Activated CD8-positive, alpha-beta memory T cell treated with anti-CD3 and anti-CD28 coated beads, Interleukin-2, amount 10 ng/mL, durations not matched to agents 7 days and 5 days (primary cell): ENCODE data around the gene TMEM212. TPM values are rescaled to one million over a fixed set of nuclear protein-coding genes. Genes with fewer than 3 reads are reported as not detected.
"Not testable (repeated sequence)": the region's sequence is repeated elsewhere in the genome, so short reads cannot be mapped to it uniquely, and the experiment has no call there.

ENCODE experiments used
- ATAC-seq: fragments of 150-1000 bp; cut with Tn5 transposase; one replicate; pipeline ENCODE4 v1.10.0; 2021; ENCODE audit warnings: moderate library complexity
- CTCF ChIA-PET: fragments of 350-600 bp; sonication (Branson Sonifier 250); formaldehyde crosslinking; loops from one replicate; lab custom pipeline; 2021; ENCODE audit warnings: antibody characterized with exemption; lab: Charles Lee
- DNase-seq: peaks from one replicate; pipeline ENCODE4 v3.0.0-alpha.2; 2020
- H3K27ac Mint-ChIP-seq: one replicate; pipeline ENCODE4 v1.8.0; 2021; ENCODE audit warnings: mild to moderate bottlenecking, mixed read lengths
- H3K27me3 Mint-ChIP-seq: one replicate; pipeline ENCODE4 v1.8.0; 2021; ENCODE audit warnings: mixed read lengths
- H3K36me3 Mint-ChIP-seq: one replicate; pipeline ENCODE4 v1.8.0; 2021; ENCODE audit warnings: mild to moderate bottlenecking, mixed read lengths
- H3K4me1 Mint-ChIP-seq: one replicate; pipeline ENCODE4 v1.8.0; 2021; ENCODE audit warnings: mixed read lengths
- H3K4me3 Mint-ChIP-seq: one replicate; pipeline ENCODE4 v1.8.0; 2021; ENCODE audit warnings: mild to moderate bottlenecking, moderate library complexity, mixed read lengths
- H3K9me3 Mint-ChIP-seq: one replicate; pipeline ENCODE4 v1.8.0; 2022; ENCODE audit warnings: low read depth, mixed read lengths
- total RNA-seq, 2 experiments: library from RNA; stranded (reverse); gene quantifications; one replicate each; pipeline ENCODE4 v1.2.3, GENCODE V29; 2021

TMEM212 gene
- total RNA-seq, 2 experiments from 2014 or later = not detected

DNA sequence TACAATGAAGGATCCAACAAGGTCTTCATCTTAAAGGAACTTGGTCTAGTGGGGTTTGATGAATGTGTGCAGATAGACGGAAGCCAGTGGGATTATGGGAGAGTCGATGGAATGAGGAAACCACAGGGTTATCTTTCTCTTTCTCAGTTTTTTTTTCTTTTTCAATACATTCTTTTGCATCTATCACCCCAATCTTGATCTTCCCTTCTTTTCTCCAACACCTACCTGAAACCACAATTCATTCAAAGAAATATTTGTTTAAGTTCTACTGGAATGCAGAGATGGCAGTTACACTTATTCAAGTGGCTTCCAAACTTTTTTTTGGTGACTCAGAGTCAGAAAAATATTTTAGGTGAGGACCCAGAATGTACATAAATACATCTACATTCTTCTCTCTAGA, 1.7 kb downstream of the TMEM212 start:
- no peak for DNase-seq
- peaks cover 17% of the 10 kb centered on the region for H3K4me1 Mint-ChIP-seq
- peaks cover 1% of the 10 kb centered on the region for H3K9me3 Mint-ChIP-seq
- peaks cover 14% of the 10 kb centered on the region for H3K27me3 Mint-ChIP-seq
- H3K27ac Mint-ChIP-seq = no peak overlapping the region
- H3K4me3 Mint-ChIP-seq = no peak overlapping the region
- ATAC-seq = no peak
- CTCF ChIA-PET = no interaction called here
- H3K36me3 Mint-ChIP-seq = peaks cover 5% of the 10 kb centered on the region

- Mint-ChIP-seq H3K27ac (no peak overlapping the region), H3K4me1 (peaks cover 17% of the 10 kb centered on the region), H3K9me3 (peaks cover 1% of the 10 kb centered on the region), H3K36me3 (peaks cover 5% of the 10 kb centered on the region), H3K4me3 (no peak overlapping the region), H3K27me3 (peaks cover 17% of the 10 kb centered on the region)
- ATAC-seq (no peak), DNase-seq (no peak)
- CTCF ChIA-PET = no interaction called here
Observed at GRCh38 chr3:171845481-171846284, 2.5 kb downstream of the TMEM212 start.

- Mint-ChIP-seq H3K27ac (no peak overlapping the region), H3K27me3 (peaks cover 19% of the 10 kb centered on the region), H3K9me3 (peaks cover 1% of the 10 kb centered on the region), H3K36me3 (peaks cover 5% of the 10 kb centered on the region), H3K4me3 (no peak overlapping the region), H3K4me1 (peaks cover 17% of the 10 kb centered on the region)
- ATAC-seq = peak; percentile 95
- CTCF ChIA-PET = no interaction called here
- no peak for DNase-seq
Observed at GRCh38 chr3:171846597-171846996, 3.4 kb downstream of the TMEM212 start.

GRCh38 chr3:171847133-171847532, 4.0 kb downstream of the TMEM212 start:
- DNase-seq (no peak), ATAC-seq (no peak)
- CTCF ChIA-PET = no interaction called here
- Mint-ChIP-seq H3K36me3 (peaks cover 5% of the 10 kb centered on the region), H3K4me1 (peaks cover 17% of the 10 kb centered on the region), H3K27me3 (peaks cover 14% of the 10 kb centered on the region), H3K9me3 (peaks cover 1% of the 10 kb centered on the region), H3K27ac (no peak overlapping the region), H3K4me3 (no peak overlapping the region)

DNA sequence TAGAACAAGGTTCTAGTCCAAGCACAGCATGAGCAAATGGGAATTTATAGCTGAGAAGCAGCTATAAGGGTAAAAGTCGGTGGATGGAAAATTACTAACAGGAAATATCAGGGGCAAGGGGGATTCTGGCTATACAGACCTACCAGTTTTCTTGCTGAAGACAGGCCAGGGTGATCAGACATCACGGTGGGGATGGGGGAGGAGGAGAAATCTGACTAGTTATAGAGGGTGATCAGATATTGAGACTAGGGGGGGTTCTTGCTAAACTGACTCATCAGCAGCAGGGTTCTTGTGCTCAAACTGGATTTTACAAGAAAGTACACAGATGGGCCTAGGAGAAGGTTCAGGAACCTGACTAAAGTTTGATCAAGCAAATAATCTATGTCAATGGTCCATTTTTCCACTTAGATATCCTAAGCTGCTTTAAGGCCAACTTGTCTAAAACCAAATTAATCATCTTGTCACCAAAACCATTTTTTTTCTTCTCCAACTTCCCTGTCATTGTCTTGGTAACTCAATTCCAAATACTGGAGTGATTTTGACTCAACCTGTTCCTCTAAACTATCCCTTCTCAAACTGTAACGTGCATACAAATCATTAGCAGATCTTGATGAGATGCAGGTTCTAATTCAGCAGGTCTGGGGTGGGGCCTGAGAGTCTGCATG, 4.6 kb downstream of the TMEM212 start:
- peaks cover 1% of the 10 kb centered on the region for H3K9me3 Mint-ChIP-seq
- CTCF ChIA-PET = no interaction called here
- no peak overlapping the region for H3K4me3 Mint-ChIP-seq
- no peak for ATAC-seq
- peaks cover 17% of the 10 kb centered on the region for H3K27me3 Mint-ChIP-seq
- no peak overlapping the region for H3K27ac Mint-ChIP-seq
- H3K36me3 Mint-ChIP-seq = peaks cover 5% of the 10 kb centered on the region
- H3K4me1 Mint-ChIP-seq = peaks cover 17% of the 10 kb centered on the region
- no peak for DNase-seq

GRCh38 chr3:171849617-171850319, 6.6 kb downstream of the TMEM212 start:
- Mint-ChIP-seq H3K9me3 (peaks cover 8% of the 10 kb centered on the region), H3K27ac (no peak overlapping the region), H3K27me3 (peaks cover 20% of the 10 kb centered on the region), H3K4me3 (no peak overlapping the region), H3K36me3 (peaks cover 7% of the 10 kb centered on the region), H3K4me1 (peaks cover 17% of the 10 kb centered on the region)
- no peak for DNase-seq
- no peak for ATAC-seq
- CTCF ChIA-PET = interaction anchor here (1.1 kb wide), 1 partner anchor 11 kb away, joined by 3 read pairs; no protein-coding TSS in a partner anchor

- peaks cover 8% of the 10 kb centered on the region for H3K9me3 Mint-ChIP-seq
Observed at GRCh38 chr3:171850320-171850959, 7.3 kb downstream of the TMEM212 start.

DNA sequence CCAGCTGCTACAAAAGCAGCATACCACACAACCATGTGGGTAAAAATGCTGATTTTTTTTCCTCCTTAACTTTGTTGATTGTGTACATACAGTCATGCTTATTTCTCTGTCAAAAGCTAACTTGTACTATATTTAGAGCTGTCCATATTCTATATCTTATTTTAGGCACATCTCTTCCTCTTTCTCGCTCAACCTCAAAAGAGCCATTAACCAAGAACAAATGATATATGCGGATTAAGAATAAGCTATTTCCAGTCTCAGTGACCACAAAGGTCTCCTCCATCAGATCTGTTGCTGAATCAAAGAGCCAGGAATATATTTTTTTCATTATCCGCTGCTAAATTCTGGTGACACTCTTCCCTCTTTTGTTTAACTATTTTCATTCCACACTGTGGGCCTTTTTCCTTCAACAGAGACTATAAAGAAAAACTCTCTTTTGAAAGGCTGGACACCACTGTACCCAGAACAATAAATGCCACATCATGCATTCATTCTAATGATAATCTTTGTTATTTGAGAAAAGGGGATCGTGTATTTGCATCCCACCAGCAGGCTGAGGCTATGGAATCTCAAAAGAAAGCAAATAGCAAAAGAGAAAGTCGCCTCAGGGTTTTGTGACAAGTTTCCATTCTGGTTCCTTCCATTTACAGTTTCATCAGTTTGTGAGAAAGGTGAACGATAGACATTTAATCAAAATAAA, 8.0 kb downstream of the TMEM212 start:
- Mint-ChIP-seq H3K4me1 (peaks cover 13% of the 10 kb centered on the region), H3K27me3 (peaks cover 20% of the 10 kb centered on the region), H3K27ac (no peak overlapping the region), H3K4me3 (no peak overlapping the region), H3K36me3 (peaks cover 5% of the 10 kb centered on the region), H3K9me3 (peaks cover 8% of the 10 kb centered on the region)
- DNase-seq = no peak
- ATAC-seq = no peak
- CTCF ChIA-PET = interaction anchor here (1.1 kb wide), 1 partner anchor 12 kb away, joined by 3 read pairs; no protein-coding TSS in a partner anchor

More at GRCh38 chr3:171850320-171850959, 7.3 kb downstream of the TMEM212 start:
- H3K27ac Mint-ChIP-seq = no peak overlapping the region
- no peak overlapping the region for H3K4me3 Mint-ChIP-seq
- CTCF ChIA-PET = interaction anchor here (1.1 kb wide), 1 partner anchor 12 kb away, joined by 3 read pairs; no protein-coding TSS in a partner anchor
- ATAC-seq (no peak), DNase-seq (no peak)
- H3K27me3 Mint-ChIP-seq = peaks cover 20% of the 10 kb centered on the region
- peaks cover 17% of the 10 kb centered on the region for H3K4me1 Mint-ChIP-seq
- H3K36me3 Mint-ChIP-seq = peaks cover 7% of the 10 kb centered on the region

DNA sequence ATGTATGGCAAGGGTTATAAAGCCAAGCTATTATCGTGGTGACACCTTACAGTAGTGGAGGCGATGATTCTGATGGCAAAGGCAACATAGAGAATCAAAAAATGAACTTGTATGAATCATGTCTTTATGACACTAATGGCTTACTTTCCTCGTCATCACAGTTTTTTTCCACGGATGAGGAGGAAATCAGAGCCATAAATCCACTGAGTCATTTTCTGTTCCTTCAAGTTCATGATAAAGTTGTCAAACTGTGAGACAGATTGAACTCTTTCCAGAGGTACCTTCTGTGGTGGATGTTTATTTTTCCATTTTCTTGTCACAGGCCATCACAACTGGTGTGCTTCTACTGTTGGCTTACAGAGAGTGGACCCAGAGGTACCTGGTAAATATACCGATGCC, 8.5 kb downstream of the TMEM212 start:
- no peak for ATAC-seq
- peaks cover 5% of the 10 kb centered on the region for H3K36me3 Mint-ChIP-seq
- no peak overlapping the region for H3K4me3 Mint-ChIP-seq
- no peak overlapping the region for H3K27ac Mint-ChIP-seq
- DNase-seq = no peak
- CTCF ChIA-PET = no interaction called here
- peaks cover 9% of the 10 kb centered on the region for H3K4me1 Mint-ChIP-seq
- peaks cover 8% of the 10 kb centered on the region for H3K9me3 Mint-ChIP-seq
- peaks cover 20% of the 10 kb centered on the region for H3K27me3 Mint-ChIP-seq

DNA sequence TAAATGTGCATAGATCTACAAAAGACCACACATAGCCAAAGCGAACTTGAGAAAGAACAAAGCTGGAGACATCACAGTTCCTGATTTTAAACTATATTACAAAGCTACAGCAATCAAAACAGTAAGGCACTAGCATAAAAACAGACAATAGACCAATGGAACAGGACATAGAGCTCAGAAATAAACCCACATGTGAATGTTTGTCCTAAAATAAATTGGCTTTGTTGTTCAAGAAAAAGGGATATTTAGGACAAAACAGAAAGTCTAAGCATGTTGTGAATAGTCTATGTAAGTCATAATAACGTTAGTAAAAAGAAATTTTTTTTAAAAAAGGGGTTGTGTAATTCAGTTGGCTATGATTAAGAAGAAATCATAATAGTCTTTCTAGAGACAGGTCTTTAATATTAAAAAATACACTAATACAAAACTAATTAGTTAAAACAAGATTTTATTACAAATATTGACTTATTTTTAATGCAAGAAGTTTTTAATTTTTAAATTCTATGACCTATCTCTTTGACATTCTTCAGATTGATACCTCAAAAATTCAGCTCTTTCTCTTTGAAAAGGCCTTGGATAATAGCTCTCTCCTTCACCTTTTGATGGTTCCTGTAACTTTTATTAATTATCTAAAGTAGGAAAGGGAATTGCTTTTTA, 11.6 kb downstream of the TMEM212 start:
- ATAC-seq (no peak), DNase-seq (no peak)
- Mint-ChIP-seq H3K4me1 (no peaks in the 10 kb centered on the region), H3K9me3 (peaks cover 6% of the 10 kb centered on the region), H3K4me3 (no peak overlapping the region), H3K36me3 (peaks cover 3% of the 10 kb centered on the region), H3K27me3 (peaks cover 32% of the 10 kb centered on the region), H3K27ac (no peak overlapping the region)
- CTCF ChIA-PET = interaction anchor here (0.9 kb wide), 1 partner anchor 607 kb away, joined by 3 read pairs; no protein-coding TSS in a partner anchor

DNA sequence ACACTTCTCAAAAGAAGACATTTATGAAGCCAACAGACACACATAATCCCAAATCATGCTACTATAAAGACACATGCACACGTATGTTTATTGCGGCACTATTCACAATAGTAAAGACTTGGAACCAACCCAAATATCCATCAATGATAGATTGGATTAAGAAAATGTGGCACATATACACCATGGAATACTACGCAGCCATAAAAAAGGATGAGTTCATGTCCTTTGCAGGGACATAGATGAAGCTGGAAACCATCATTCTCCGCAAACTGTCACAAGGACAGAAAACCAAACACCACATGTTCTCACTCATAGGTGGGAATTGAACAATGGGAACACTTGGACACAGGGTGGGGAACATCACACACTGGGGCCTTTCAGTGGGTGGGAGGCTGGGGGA, 15.6 kb downstream of the TMEM212 start:
- H3K4me1 Mint-ChIP-seq, DNase-seq, ATAC-seq, H3K36me3 Mint-ChIP-seq, H3K4me3 Mint-ChIP-seq, H3K9me3 Mint-ChIP-seq, CTCF ChIA-PET, H3K27ac Mint-ChIP-seq: not testable (repeated sequence)
- peaks cover 24% of the 10 kb centered on the region for H3K27me3 Mint-ChIP-seq

DNA sequence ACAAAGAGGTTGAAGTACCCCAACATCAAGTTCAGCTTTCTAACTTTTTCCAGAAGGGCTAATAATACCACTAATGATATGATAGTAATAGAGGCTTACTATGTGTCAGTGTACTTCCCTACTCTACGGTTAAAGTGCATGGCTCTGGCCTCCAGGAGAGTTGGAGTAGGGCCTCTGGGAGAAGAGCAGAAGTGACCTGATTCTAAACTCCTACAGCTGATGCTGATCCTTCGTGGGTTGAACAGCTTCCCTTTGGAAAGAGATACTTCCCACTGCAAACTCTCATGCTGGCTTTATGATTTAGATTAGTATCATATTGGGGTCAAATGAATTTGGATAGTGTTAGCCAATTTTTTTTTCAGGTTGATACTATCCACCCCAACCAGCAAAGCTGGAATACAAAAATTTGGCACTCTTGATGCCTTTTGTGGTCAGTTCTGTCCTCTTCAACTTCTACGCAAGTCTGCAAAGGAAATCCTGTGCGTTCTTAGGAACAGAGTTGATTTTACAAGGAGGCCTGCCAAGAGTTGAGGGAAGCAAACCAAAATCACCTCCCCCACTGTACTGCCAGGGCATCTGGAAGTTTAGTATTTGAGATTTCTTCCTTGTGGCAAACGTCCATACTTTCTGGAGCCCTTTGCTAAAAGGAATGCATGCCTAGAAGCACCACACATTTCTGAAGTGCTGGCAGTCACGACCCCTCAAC, 17.8 kb downstream of the TMEM212 start:
- ATAC-seq (no peak), DNase-seq (no peak)
- Mint-ChIP-seq H3K27me3 (peaks cover 26% of the 10 kb centered on the region), H3K4me3 (no peak overlapping the region), H3K27ac (no peak overlapping the region), H3K9me3 (no peaks in the 10 kb centered on the region), H3K4me1 (no peaks in the 10 kb centered on the region), H3K36me3 (no peaks in the 10 kb centered on the region)
- CTCF ChIA-PET = no interaction called here
